ENCODE data around the gene NUMB. TPM values are rescaled to one million over a fixed set of nuclear protein-coding genes. Genes with fewer than 3 reads are reported as not detected.

Gene NUMB
- total RNA-seq, 1 donor from 2014 or later = 92.4 TPM

GRCh38 chr14:73237786-73238423, 220.4 kb downstream of the NUMB start:
- DNase-seq (ENCODE audit: low spot score, unreplicated experiment) = no peak
- Mint-ChIP-seq H3K27me3 (peaks cover 86% of the 10 kb centered on the region), H3K9me3 (ENCODE audit: low read depth) (no peaks in the 10 kb centered on the region), H3K27ac (no peak overlapping the region), H3K4me1 (ENCODE audit: low read depth) (peaks cover 19% of the 10 kb centered on the region), H3K36me3 (ENCODE audit: insufficient read depth) (peaks cover 2% of the 10 kb centered on the region), H3K4me3 (ENCODE audit: low read depth) (peak overlapping the region; percentile 48)
- no peak for TF ChIP-seq CTCF (IDR thresholded peaks at IDR 0.05; ENCODE audit: unreplicated experiment)

- peak within 1 kb of the TSS; percentile 62 for H3K27ac Mint-ChIP-seq
- peaks cover 86% of the 10 kb centered on the region for H3K27me3 Mint-ChIP-seq
- peaks cover 2% of the 10 kb centered on the region for H3K36me3 Mint-ChIP-seq (ENCODE audit: insufficient read depth)
- no peak for TF ChIP-seq CTCF (IDR thresholded peaks at IDR 0.05; ENCODE audit: unreplicated experiment)
- DNase-seq (ENCODE audit: low spot score, unreplicated experiment) = no peak
- no peaks in the 10 kb centered on the region for H3K9me3 Mint-ChIP-seq (ENCODE audit: low read depth)
- H3K4me1 Mint-ChIP-seq (ENCODE audit: low read depth) = peaks cover 19% of the 10 kb centered on the region
- H3K4me3 Mint-ChIP-seq (ENCODE audit: low read depth) = peak within 1 kb of the TSS; percentile 69
Observed at GRCh38 chr14:73237219-73237785, 221.0 kb downstream of the NUMB start, which contains the start of gene PAPLN. Gene PAPLN (plus strand): TSS chr14:73237506. CDS start chr14:73239779, 2,273 bp downstream.

- no peak for DNase-seq (ENCODE audit: low spot score, unreplicated experiment)
- Mint-ChIP-seq H3K27ac (peak overlapping the region; percentile 62), H3K36me3 (ENCODE audit: insufficient read depth) (peaks cover 2% of the 10 kb centered on the region)
Observed at GRCh38 chr14:73236752-73237218, 221.6 kb downstream of the NUMB start.

GRCh38 chr14:73236157-73236556, 222.2 kb downstream of the NUMB start:
- Mint-ChIP-seq H3K4me1 (ENCODE audit: low read depth) (peaks cover 19% of the 10 kb centered on the region), H3K4me3 (ENCODE audit: low read depth) (peak overlapping the region; percentile 10), H3K27me3 (peaks cover 80% of the 10 kb centered on the region), H3K9me3 (ENCODE audit: low read depth) (no peaks in the 10 kb centered on the region), H3K36me3 (ENCODE audit: insufficient read depth) (peaks cover 2% of the 10 kb centered on the region), H3K27ac (no peak overlapping the region)
- TF ChIP-seq CTCF (IDR thresholded peaks at IDR 0.05; ENCODE audit: unreplicated experiment) = no peak
- no peak for DNase-seq (ENCODE audit: low spot score, unreplicated experiment)

More at GRCh38 chr14:73236752-73237218, 221.6 kb downstream of the NUMB start:
- peaks cover 83% of the 10 kb centered on the region for H3K27me3 Mint-ChIP-seq
- peak overlapping the region; percentile 69 for H3K4me3 Mint-ChIP-seq (ENCODE audit: low read depth)
- H3K9me3 Mint-ChIP-seq (ENCODE audit: low read depth) = no peaks in the 10 kb centered on the region
- TF ChIP-seq CTCF (IDR thresholded peaks at IDR 0.05; ENCODE audit: unreplicated experiment) = no peak
- peaks cover 19% of the 10 kb centered on the region for H3K4me1 Mint-ChIP-seq (ENCODE audit: low read depth)

GRCh38 chr14:73235531-73236155, 222.7 kb downstream of the NUMB start:
- no peak overlapping the region for H3K27ac Mint-ChIP-seq
- H3K27me3 Mint-ChIP-seq = peaks cover 75% of the 10 kb centered on the region
- H3K4me3 Mint-ChIP-seq (ENCODE audit: low read depth) = no peak overlapping the region
- peaks cover 2% of the 10 kb centered on the region for H3K36me3 Mint-ChIP-seq (ENCODE audit: insufficient read depth)
- H3K4me1 Mint-ChIP-seq (ENCODE audit: low read depth) = peaks cover 19% of the 10 kb centered on the region
- no peak for TF ChIP-seq CTCF (IDR thresholded peaks at IDR 0.05; ENCODE audit: unreplicated experiment)
- H3K9me3 Mint-ChIP-seq (ENCODE audit: low read depth) = no peaks in the 10 kb centered on the region
- DNase-seq (ENCODE audit: low spot score, unreplicated experiment) = no peak
